HEK293 (cell line): ENCODE data around the gene SLC4A1.
A peak's percentile ranks its signal among the peaks of the same experiment; 100 is the strongest.

Experiments
- CTCF ChIA-PET: fragments of 350-600 bp; formaldehyde crosslinking; extraction: SDS; loops from one replicate; lab custom pipeline; 2021; ENCODE audit warnings: antibody characterized with exemption; lab: Yijun Ruan, JAX
- POLR2A ChIA-PET: fragments of 300-600 bp; formaldehyde crosslinking; extraction: SDS; loops from one replicate; lab custom pipeline; 2020; ENCODE audit warnings: antibody characterized with exemption, inconsistent platforms; lab: Yijun Ruan, JAX
- H3K27ac ChIP-seq: fragments of 200-500 bp; sonication (Bioruptor generic); 2 replicates; pipeline ENCODE4 v1.5.1; 2014; ENCODE audit warnings: low read depth, low read length, control low read depth, inconsistent platforms; ENCODE audit errors: extremely low read depth
- H3K36me3 ChIP-seq, 2 experiments: fragments of 200-500 bp in 1 of 2; sonication (Bioruptor generic) in 1 of 2; 1 replicate in 1 of 2; 2 replicates in 1 of 2; pipeline ENCODE4 v1.5.1; 2014 to 2017; ENCODE audit warnings: inconsistent platforms in 2 of 2, low read length in 2 of 2; ENCODE audit not compliant: control insufficient read depth in 2 of 2, insufficient read depth in 1 of 2
- H3K4me1 ChIP-seq: fragments of 200-500 bp; sonication (Bioruptor generic); 2 replicates; pipeline ENCODE4 v1.5.1; 2014; ENCODE audit warnings: mild to moderate bottlenecking, low read length, inconsistent platforms; ENCODE audit not compliant: control insufficient read depth, insufficient read depth
- H3K4me3 ChIP-seq: 2 replicates; pipeline ENCODE4 v1.5.1; 2011; ENCODE audit warnings: low read depth, mild to moderate bottlenecking, control low read depth, low read length, moderate library complexity
- H3K9me3 ChIP-seq: fragments of 200-500 bp; sonication (Bioruptor generic); 2 replicates; pipeline ENCODE4 v1.5.1; 2014; ENCODE audit warnings: low read depth, low read length, inconsistent platforms; ENCODE audit not compliant: control insufficient read depth, insufficient read depth
- GLIS1 ChIP-seq: fragments of 450-650 bp; formaldehyde crosslinking; IDR thresholded peaks from 2 replicates; pipeline ENCODE4 v1.5.1; 2016; ENCODE audit warnings: missing biosample characterization, missing genetic modification characterization
- MYNN ChIP-seq: fragments of 450-650 bp; formaldehyde crosslinking; IDR thresholded peaks from 2 replicates; pipeline ENCODE4 v1.5.1; 2016; ENCODE audit warnings: missing biosample characterization, missing genetic modification characterization, borderline replicate concordance
- SCRT1 ChIP-seq: fragments of 450-650 bp; formaldehyde crosslinking; IDR thresholded peaks from 2 replicates; pipeline ENCODE4 v1.5.1; 2016; ENCODE audit warnings: missing biosample characterization, missing genetic modification characterization, borderline replicate concordance
- SCRT2 ChIP-seq: fragments of 450-650 bp; formaldehyde crosslinking; IDR thresholded peaks from 2 replicates; pipeline ENCODE4 v1.5.1; 2016; ENCODE audit warnings: missing biosample characterization, missing genetic modification characterization
- ZBTB17 ChIP-seq: fragments of 450-650 bp; formaldehyde crosslinking; IDR thresholded peaks from 2 replicates; pipeline ENCODE4 v1.5.1; 2016; ENCODE audit warnings: missing biosample characterization, missing genetic modification characterization
- ZBTB20 ChIP-seq: fragments of 450-650 bp; formaldehyde crosslinking; IDR thresholded peaks from 2 replicates; pipeline ENCODE4 v1.5.1; 2016; ENCODE audit warnings: missing biosample characterization, missing genetic modification characterization
- ZBTB21 ChIP-seq: fragments of 450-650 bp; formaldehyde crosslinking; IDR thresholded peaks from 2 replicates; pipeline ENCODE4 v1.5.1; 2017; ENCODE audit warnings: missing biosample characterization, missing genetic modification characterization
- ZBTB8A ChIP-seq: fragments of 450-650 bp; formaldehyde crosslinking; IDR thresholded peaks from 2 replicates; pipeline ENCODE4 v1.5.1; 2016; ENCODE audit warnings: missing biosample characterization, missing genetic modification characterization
- ZFP3 ChIP-seq: fragments of 450-650 bp; formaldehyde crosslinking; IDR thresholded peaks from 2 replicates; pipeline ENCODE4 v1.5.1; 2016; ENCODE audit warnings: low read depth, missing biosample characterization, missing genetic modification characterization
- ZFP69B ChIP-seq: fragments of 450-650 bp; formaldehyde crosslinking; IDR thresholded peaks from 2 replicates; pipeline ENCODE4 v1.5.1; 2016; ENCODE audit warnings: missing biosample characterization, missing genetic modification characterization
- ZNF16 ChIP-seq: fragments of 450-650 bp; formaldehyde crosslinking; IDR thresholded peaks from 2 replicates; pipeline ENCODE4 v1.5.1; 2016; ENCODE audit warnings: low read depth, missing biosample characterization, missing genetic modification characterization
- ZNF169 ChIP-seq: fragments of 450-650 bp; formaldehyde crosslinking; IDR thresholded peaks from 2 replicates; pipeline ENCODE4 v1.5.1; 2016; ENCODE audit warnings: missing biosample characterization, missing genetic modification characterization
- ZNF19 ChIP-seq: fragments of 450-650 bp; formaldehyde crosslinking; IDR thresholded peaks from 2 replicates; pipeline ENCODE4; 2016; ENCODE audit warnings: missing biosample characterization, missing genetic modification characterization, low read depth
- ZNF2 ChIP-seq: fragments of 450-650 bp; formaldehyde crosslinking; IDR thresholded peaks from 2 replicates; pipeline ENCODE4 v1.5.1; 2016; ENCODE audit warnings: missing biosample characterization, missing genetic modification characterization
- ZNF335 ChIP-seq: fragments of 450-650 bp; formaldehyde crosslinking; conservative IDR thresholded peaks from 2 replicates; pipeline ENCODE4 v1.5.1; 2016; ENCODE audit warnings: missing biosample characterization, missing genetic modification characterization
- ZNF341 ChIP-seq: fragments of 450-650 bp; formaldehyde crosslinking; IDR thresholded peaks from 2 replicates; pipeline ENCODE4; 2016; ENCODE audit warnings: low read depth, missing biosample characterization, missing genetic modification characterization
- ZNF366 ChIP-seq: fragments of 450-650 bp; formaldehyde crosslinking; conservative IDR thresholded peaks from 2 replicates; pipeline ENCODE4 v1.5.1; 2016; ENCODE audit warnings: missing biosample characterization, missing genetic modification characterization
- ZNF530 ChIP-seq: fragments of 450-650 bp; formaldehyde crosslinking; IDR thresholded peaks from 2 replicates; pipeline ENCODE4 v1.5.1; 2016; ENCODE audit warnings: low read depth, missing biosample characterization, missing genetic modification characterization
- ZNF585B ChIP-seq: fragments of 450-650 bp; formaldehyde crosslinking; IDR thresholded peaks from 2 replicates; pipeline ENCODE4 v1.5.1; 2016; ENCODE audit warnings: missing biosample characterization, missing genetic modification characterization
- ZNF610 ChIP-seq: fragments of 450-650 bp; formaldehyde crosslinking; IDR thresholded peaks from 2 replicates; pipeline ENCODE4 v1.5.1; 2016; ENCODE audit warnings: missing biosample characterization, missing genetic modification characterization, borderline replicate concordance
- ZNF629 ChIP-seq: fragments of 450-650 bp; formaldehyde crosslinking; IDR thresholded peaks from 2 replicates; pipeline ENCODE4 v1.5.1; 2017; ENCODE audit warnings: missing biosample characterization, missing genetic modification characterization
- ZNF664 ChIP-seq: fragments of 450-650 bp; formaldehyde crosslinking; IDR thresholded peaks from 2 replicates; pipeline ENCODE4 v1.5.1; 2016; ENCODE audit warnings: missing biosample characterization, missing genetic modification characterization
- ZNF670 ChIP-seq: fragments of 450-650 bp; formaldehyde crosslinking; IDR thresholded peaks from 2 replicates; pipeline ENCODE4 v1.5.1; 2016; ENCODE audit warnings: missing biosample characterization, missing genetic modification characterization, low read depth
- TF ChIP-seq, protein P1 (sequence below): fragments of 450-650 bp; formaldehyde crosslinking; IDR thresholded peaks from 2 replicates; pipeline ENCODE4 v1.5.1; 2016; ENCODE audit warnings: missing biosample characterization, missing genetic modification characterization
- TF ChIP-seq, protein P2 (sequence below): fragments of 450-650 bp; formaldehyde crosslinking; IDR thresholded peaks from 2 replicates; pipeline ENCODE4 v1.5.1; 2016; ENCODE audit warnings: missing biosample characterization, missing genetic modification characterization
- TF ChIP-seq, protein P3 (sequence below): fragments of 450-650 bp; formaldehyde crosslinking; IDR thresholded peaks from 2 replicates; pipeline ENCODE4 v1.5.1; 2016; ENCODE audit warnings: missing biosample characterization, missing genetic modification characterization
- TF ChIP-seq, protein P4 (sequence below): fragments of 450-650 bp; formaldehyde crosslinking; IDR thresholded peaks from 2 replicates; pipeline ENCODE4 v1.5.1; 2016; ENCODE audit warnings: missing biosample characterization, missing genetic modification characterization
- TF ChIP-seq, protein P5 (sequence below): fragments of 450-650 bp; formaldehyde crosslinking; IDR thresholded peaks from 2 replicates; pipeline ENCODE4 v1.5.1; 2016; ENCODE audit warnings: missing biosample characterization, missing genetic modification characterization

Gene SLC4A1

DNA sequence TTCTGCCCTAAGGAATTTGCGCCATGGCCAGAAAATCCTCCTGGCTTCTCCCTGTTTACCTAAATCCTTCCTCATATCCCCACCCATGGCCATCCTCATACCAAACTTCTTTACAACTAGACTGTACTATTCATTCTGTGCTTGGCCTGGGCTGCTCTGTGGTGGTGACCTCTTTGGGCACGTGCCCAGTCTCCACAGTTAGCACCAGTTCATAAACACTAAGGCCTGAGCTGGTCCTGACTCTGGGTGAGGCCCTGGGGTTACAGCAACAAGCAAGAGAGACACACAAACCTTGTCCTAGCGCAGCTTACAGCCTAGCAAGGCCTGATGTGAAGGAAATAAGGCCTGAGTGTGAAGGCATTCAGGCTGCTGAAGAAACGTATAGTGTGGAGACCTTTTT, 65.2 kb downstream of the SLC4A1 start:
- Histone ChIP-seq H3K9me3 (no peaks in the 10 kb centered on the region), H3K27ac (no peak overlapping the region), H3K36me3 (peaks cover 5 to 16% of the 10 kb centered on the region in 2 experiments; a peak in 2 of 3 replicates), H3K4me1 (peaks cover 5% of the 10 kb centered on the region), H3K4me3 (no peak overlapping the region)
- POLR2A ChIA-PET: interaction anchor here (1.3 to 1.5 kb wide), 2 partner anchors 9 to 16 kb away, joined by 3 to 8 read pairs; no protein-coding TSS in a partner anchor
- TF ChIP-seq ZNF19 (no peak), ZBTB17 (tag by site-specific recombination) (no peak), ZNF530 (tag by site-specific recombination) (no peak), ZBTB21 (no peak), GLIS1 (no peak), SCRT1 (tag by site-specific recombination) (no peak), ZNF629 (tag by site-specific recombination) (no peak), MYNN (no peak), ZNF610 (tag by site-specific recombination) (no peak), ZNF366 (tag by site-specific recombination) (no peak), ZNF670 (tag by site-specific recombination) (no peak), ZFP3 (no peak), ZNF664 (no peak)
- TF ChIP-seq, protein P1, sequence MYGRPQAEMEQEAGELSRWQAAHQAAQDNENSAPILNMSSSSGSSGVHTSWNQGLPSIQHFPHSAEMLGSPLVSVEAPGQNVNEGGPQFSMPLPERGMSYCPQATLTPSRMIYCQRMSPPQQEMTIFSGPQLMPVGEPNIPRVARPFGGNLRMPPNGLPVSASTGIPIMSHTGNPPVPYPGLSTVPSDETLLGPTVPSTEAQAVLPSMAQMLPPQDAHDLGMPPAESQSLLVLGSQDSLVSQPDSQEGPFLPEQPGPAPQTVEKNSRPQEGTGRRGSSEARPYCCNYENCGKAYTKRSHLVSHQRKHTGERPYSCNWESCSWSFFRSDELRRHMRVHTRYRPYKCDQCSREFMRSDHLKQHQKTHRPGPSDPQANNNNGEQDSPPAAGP (tag by site-specific recombination): no peak
- CTCF ChIA-PET: interaction anchor here (0.6 to 4.1 kb wide), 11 partner anchors 8 to 321 kb away, joined by 3 to 17 read pairs (median 5); partner anchors contain the start of genes GRN and SLC25A39

DNA sequence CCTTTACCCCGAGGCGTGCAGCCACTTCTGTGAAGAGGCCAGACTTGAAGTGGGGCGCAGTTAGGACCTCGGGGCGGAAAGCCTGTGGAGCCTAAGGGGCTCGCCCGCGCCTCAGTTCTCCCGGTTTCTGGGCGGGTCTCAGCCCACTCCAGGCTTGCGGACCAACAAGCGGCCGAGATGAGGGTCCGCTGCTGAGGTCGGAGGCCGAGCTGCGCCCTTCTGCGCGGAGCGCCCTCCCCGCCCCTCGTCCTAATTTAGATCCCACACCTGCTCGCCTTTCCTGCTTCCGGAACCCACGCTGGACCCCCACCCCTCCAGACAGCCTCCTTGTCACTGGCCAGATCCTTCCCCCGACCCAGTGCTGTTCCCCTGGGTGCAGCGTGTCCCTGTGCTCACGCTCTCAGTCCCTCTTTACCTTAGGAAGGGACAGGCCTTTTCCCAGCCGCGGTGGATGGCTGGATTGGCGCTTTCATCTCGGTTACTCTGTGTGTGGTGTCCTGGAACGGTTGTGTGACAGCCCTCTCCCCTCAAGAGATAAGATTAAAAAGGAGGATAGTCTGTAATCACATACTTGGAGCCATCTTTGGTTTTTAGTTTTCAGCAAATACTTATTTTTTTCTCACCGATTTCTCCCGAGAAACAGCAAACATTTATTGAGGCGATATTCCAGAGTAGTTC, 67.3 kb downstream of the SLC4A1 start:
- Histone ChIP-seq H3K4me3 (peak overlapping the region; percentile 75), H3K4me1 (peaks cover 5% of the 10 kb centered on the region), H3K27ac (peak overlapping the region; percentile 85), H3K36me3 (peaks cover 6 to 23% of the 10 kb centered on the region in 2 experiments; a peak in 1 of 3 replicates), H3K9me3 (no peaks in the 10 kb centered on the region)
- CTCF ChIA-PET: interaction anchor here (1.0 to 4.1 kb wide), 3 partner anchors 131 to 151 kb away, joined by 3 to 17 read pairs (median 9); partner anchors contain the start of gene GRN
- POLR2A ChIA-PET: interaction anchor here (0.6 to 4.9 kb wide), 14 partner anchors 9 to 1653 kb away, joined by 3 to 46 read pairs (median 8); partner anchors contain the start of genes RUNDC3A and TMUB2
- TF ChIP-seq ZBTB17 (tag by site-specific recombination) (peak; percentile 56), ZNF16 (tag by site-specific recombination) (no peak), ZNF341 (tag by site-specific recombination) (peak; percentile 66), ZNF335 (tag by site-specific recombination) (peak; percentile 82), ZNF2 (tag by site-specific recombination) (0 out of 2 replicates have a peak, but pooled peaks have one; percentile 17), ZNF585B (tag by site-specific recombination) (no peak), ZFP69B (peak; percentile 53; the same call in 1 of the 2 replicates), SCRT2 (tag by site-specific recombination) (peak; percentile 42; the same call in 1 of the 2 replicates), ZBTB20 (tag by site-specific recombination) (peak; percentile 44; the same call in 1 of the 2 replicates), ZBTB8A (tag by site-specific recombination) (peak; percentile 91), ZNF169 (no peak)
- TF ChIP-seq, protein P2, sequence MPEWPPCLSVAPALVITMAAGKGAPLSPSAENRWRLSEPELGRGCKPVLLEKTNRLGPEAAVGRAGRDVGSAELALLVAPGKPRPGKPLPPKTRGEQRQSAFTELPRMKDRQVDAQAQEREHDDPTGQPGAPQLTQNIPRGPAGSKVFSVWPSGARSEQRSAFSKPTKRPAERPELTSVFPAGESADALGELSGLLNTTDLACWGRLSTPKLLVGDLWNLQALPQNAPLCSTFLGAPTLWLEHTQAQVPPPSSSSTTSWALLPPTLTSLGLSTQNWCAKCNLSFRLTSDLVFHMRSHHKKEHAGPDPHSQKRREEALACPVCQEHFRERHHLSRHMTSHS (tag by site-specific recombination): no peak
- TF ChIP-seq, protein P3, sequence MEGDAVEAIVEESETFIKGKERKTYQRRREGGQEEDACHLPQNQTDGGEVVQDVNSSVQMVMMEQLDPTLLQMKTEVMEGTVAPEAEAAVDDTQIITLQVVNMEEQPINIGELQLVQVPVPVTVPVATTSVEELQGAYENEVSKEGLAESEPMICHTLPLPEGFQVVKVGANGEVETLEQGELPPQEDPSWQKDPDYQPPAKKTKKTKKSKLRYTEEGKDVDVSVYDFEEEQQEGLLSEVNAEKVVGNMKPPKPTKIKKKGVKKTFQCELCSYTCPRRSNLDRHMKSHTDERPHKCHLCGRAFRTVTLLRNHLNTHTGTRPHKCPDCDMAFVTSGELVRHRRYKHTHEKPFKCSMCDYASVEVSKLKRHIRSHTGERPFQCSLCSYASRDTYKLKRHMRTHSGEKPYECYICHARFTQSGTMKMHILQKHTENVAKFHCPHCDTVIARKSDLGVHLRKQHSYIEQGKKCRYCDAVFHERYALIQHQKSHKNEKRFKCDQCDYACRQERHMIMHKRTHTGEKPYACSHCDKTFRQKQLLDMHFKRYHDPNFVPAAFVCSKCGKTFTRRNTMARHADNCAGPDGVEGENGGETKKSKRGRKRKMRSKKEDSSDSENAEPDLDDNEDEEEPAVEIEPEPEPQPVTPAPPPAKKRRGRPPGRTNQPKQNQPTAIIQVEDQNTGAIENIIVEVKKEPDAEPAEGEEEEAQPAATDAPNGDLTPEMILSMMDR (tag by site-specific recombination): peak; percentile 22; the same call in 1 of the 2 replicates
- TF ChIP-seq, protein P4, sequence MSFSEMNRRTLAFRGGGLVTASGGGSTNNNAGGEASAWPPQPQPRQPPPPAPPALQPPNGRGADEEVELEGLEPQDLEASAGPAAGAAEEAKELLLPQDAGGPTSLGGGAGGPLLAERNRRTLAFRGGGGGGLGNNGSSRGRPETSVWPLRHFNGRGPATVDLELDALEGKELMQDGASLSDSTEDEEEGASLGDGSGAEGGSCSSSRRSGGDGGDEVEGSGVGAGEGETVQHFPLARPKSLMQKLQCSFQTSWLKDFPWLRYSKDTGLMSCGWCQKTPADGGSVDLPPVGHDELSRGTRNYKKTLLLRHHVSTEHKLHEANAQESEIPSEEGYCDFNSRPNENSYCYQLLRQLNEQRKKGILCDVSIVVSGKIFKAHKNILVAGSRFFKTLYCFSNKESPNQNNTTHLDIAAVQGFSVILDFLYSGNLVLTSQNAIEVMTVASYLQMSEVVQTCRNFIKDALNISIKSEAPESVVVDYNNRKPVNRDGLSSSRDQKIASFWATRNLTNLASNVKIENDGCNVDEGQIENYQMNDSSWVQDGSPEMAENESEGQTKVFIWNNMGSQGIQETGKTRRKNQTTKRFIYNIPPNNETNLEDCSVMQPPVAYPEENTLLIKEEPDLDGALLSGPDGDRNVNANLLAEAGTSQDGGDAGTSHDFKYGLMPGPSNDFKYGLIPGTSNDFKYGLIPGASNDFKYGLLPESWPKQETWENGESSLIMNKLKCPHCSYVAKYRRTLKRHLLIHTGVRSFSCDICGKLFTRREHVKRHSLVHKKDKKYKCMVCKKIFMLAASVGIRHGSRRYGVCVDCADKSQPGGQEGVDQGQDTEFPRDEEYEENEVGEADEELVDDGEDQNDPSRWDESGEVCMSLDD (tag by site-specific recombination): peak; percentile 76
- TF ChIP-seq, protein P5, sequence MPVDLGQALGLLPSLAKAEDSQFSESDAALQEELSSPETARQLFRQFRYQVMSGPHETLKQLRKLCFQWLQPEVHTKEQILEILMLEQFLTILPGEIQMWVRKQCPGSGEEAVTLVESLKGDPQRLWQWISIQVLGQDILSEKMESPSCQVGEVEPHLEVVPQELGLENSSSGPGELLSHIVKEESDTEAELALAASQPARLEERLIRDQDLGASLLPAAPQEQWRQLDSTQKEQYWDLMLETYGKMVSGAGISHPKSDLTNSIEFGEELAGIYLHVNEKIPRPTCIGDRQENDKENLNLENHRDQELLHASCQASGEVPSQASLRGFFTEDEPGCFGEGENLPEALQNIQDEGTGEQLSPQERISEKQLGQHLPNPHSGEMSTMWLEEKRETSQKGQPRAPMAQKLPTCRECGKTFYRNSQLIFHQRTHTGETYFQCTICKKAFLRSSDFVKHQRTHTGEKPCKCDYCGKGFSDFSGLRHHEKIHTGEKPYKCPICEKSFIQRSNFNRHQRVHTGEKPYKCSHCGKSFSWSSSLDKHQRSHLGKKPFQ (tag by site-specific recombination): no peak
